Measurements from ENCODE around the gene COBL. TPM values are rescaled to one million over a fixed set of nuclear protein-coding genes. Genes with fewer than 3 reads are reported as not detected.

COBL gene
- total RNA-seq, 1 donor from 2014 or later: 0.05 TPM

DNA sequence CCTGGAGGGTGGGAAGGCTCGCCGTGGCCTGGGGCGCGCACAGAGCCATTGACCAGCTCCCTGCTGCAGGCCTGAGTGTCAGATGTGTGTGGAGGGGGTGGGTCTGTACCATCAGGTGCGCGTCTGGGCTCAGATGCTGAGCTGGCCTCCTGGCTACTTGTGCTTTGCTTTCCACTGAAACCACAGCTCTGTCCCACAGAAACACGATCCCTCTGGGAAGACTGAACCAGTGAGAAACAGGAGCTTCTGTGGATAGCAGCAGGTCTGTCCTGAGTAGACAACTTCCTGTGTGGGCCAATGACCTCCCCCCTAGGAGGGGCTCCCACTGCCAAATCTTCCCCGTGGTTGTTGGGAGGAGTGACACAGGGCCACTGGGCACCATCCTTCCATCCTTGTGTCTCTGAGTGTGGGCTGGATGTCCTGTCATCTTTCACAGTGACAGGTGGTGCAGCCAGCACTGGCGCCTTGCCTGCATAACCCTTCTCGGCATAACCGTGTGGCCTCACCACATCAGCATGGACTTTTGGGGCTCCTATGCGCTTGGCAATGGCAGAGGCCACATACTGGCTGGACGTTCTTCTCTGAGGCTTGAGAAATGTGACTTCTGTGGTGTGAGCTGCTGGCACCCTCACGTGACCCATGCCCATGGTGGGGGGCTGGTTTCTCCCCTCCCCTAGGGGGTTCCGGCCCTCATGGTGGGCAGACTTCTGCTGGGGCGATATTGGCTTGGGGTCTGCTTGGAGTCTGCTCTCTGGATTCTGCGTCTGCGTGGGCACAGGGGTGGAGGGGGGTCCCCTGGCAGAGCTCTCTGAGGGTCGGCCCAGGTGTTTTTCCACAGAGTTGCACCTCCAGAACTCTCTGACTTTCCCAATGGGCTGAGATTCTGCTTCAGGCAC lies 288.4 kb downstream of the COBL start:
- H3K27ac Mint-ChIP-seq (ENCODE audit: unreplicated experiment): no peak overlapping the region
- no peaks in the 10 kb centered on the region for H3K27me3 Mint-ChIP-seq (ENCODE audit: low read depth)
- no peak overlapping the region for H3K4me3 Mint-ChIP-seq
- TF ChIP-seq, protein P1, sequence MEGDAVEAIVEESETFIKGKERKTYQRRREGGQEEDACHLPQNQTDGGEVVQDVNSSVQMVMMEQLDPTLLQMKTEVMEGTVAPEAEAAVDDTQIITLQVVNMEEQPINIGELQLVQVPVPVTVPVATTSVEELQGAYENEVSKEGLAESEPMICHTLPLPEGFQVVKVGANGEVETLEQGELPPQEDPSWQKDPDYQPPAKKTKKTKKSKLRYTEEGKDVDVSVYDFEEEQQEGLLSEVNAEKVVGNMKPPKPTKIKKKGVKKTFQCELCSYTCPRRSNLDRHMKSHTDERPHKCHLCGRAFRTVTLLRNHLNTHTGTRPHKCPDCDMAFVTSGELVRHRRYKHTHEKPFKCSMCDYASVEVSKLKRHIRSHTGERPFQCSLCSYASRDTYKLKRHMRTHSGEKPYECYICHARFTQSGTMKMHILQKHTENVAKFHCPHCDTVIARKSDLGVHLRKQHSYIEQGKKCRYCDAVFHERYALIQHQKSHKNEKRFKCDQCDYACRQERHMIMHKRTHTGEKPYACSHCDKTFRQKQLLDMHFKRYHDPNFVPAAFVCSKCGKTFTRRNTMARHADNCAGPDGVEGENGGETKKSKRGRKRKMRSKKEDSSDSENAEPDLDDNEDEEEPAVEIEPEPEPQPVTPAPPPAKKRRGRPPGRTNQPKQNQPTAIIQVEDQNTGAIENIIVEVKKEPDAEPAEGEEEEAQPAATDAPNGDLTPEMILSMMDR (conservative IDR thresholded peaks at IDR 0.05): no peak
- no peaks in the 10 kb centered on the region for H3K36me3 Mint-ChIP-seq (ENCODE audit: low read depth)
- H3K4me1 Mint-ChIP-seq: peaks cover 7% of the 10 kb centered on the region
- no peak for DNase-seq (ENCODE audit: low read depth, low spot score)
- H3K9me3 Mint-ChIP-seq: no peaks in the 10 kb centered on the region

- H3K4me3 Mint-ChIP-seq: no peak overlapping the region
- no peak for DNase-seq (ENCODE audit: low read depth, low spot score)
- no peaks in the 10 kb centered on the region for H3K27me3 Mint-ChIP-seq (ENCODE audit: low read depth)
- H3K9me3 Mint-ChIP-seq: no peaks in the 10 kb centered on the region
- TF ChIP-seq, protein P1 (conservative IDR thresholded peaks at IDR 0.05): no peak
- no peaks in the 10 kb centered on the region for H3K36me3 Mint-ChIP-seq (ENCODE audit: low read depth)
- H3K27ac Mint-ChIP-seq (ENCODE audit: unreplicated experiment): no peak overlapping the region
- H3K4me1 Mint-ChIP-seq: peaks cover 9% of the 10 kb centered on the region
Measured at GRCh38 chr7:51027106-51027934, 289.3 kb downstream of the COBL start.

DNA sequence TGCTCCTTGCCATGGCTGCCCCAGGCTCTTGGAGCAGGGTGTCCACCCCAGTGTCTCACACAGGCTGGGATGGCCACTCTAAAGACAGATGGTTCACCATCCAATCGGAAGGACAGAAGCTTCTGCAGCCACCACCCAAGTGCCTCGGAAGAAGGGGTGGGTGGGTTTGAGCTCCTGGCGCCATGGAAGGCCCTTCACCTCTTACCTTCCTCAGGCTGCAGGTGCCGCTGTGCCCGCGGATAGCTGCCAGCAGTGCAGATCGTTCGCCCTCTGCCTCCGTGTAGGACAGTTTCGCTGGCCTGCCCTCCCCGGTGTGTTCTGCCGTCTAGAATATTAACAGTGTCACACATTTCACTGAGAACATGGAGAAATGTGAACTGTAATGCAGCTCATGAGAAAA lies 290.3 kb downstream of the COBL start:
- H3K9me3 Mint-ChIP-seq: no peaks in the 10 kb centered on the region
- no peaks in the 10 kb centered on the region for H3K36me3 Mint-ChIP-seq (ENCODE audit: low read depth)
- H3K27ac Mint-ChIP-seq (ENCODE audit: unreplicated experiment): peak overlapping the region; percentile 62
- DNase-seq (ENCODE audit: low read depth, low spot score): no peak
- H3K4me3 Mint-ChIP-seq: no peak overlapping the region
- TF ChIP-seq, protein P1 (conservative IDR thresholded peaks at IDR 0.05): no peak
- H3K4me1 Mint-ChIP-seq: peaks cover 11% of the 10 kb centered on the region
- no peaks in the 10 kb centered on the region for H3K27me3 Mint-ChIP-seq (ENCODE audit: low read depth)

- Mint-ChIP-seq H3K27me3 (ENCODE audit: low read depth) (no peaks in the 10 kb centered on the region), H3K4me1 (peaks cover 11% of the 10 kb centered on the region), H3K4me3 (no peak overlapping the region), H3K36me3 (ENCODE audit: low read depth) (no peaks in the 10 kb centered on the region), H3K9me3 (no peaks in the 10 kb centered on the region), H3K27ac (ENCODE audit: unreplicated experiment) (no peak overlapping the region)
- DNase-seq (ENCODE audit: low read depth, low spot score): no peak
- TF ChIP-seq, protein P1 (conservative IDR thresholded peaks at IDR 0.05): no peak
Measured at GRCh38 chr7:51025668-51026067, 290.9 kb downstream of the COBL start.

DNA sequence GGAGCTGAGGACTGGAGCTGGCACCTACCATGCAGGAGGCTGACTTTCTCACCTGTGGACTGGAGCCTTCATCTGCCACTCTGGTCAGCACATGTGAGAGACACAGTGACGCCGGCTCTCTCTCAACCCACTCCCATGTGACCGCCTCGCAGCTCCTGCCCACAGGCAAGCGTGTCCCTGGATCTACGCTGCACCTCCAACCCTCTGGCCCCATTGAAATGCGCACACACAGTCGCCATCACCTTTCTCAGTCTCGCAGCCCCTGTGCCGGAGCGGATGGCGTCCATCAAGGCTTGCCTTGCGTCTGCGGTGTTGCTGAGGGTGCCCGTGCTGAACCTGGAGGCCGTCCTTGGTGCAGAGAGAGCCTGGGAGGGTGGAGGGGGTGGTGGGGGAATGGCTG lies 291.7 kb downstream of the COBL start:
- no peak overlapping the region for H3K27ac Mint-ChIP-seq (ENCODE audit: unreplicated experiment)
- H3K9me3 Mint-ChIP-seq: no peaks in the 10 kb centered on the region
- H3K4me3 Mint-ChIP-seq: no peak overlapping the region
- peaks cover 11% of the 10 kb centered on the region for H3K4me1 Mint-ChIP-seq
- TF ChIP-seq, protein P1 (conservative IDR thresholded peaks at IDR 0.05): no peak
- no peaks in the 10 kb centered on the region for H3K27me3 Mint-ChIP-seq (ENCODE audit: low read depth)
- no peaks in the 10 kb centered on the region for H3K36me3 Mint-ChIP-seq (ENCODE audit: low read depth)
- no peak for DNase-seq (ENCODE audit: low read depth, low spot score)

Data from neural crest cell (in vitro differentiated cells).